ENCODE measurements around the gene KLHL8.

The KLHL8 gene

GRCh38 chr4:87171944-87172343 is 48.5 kb downstream of the KLHL8 start:
- Histone ChIP-seq H4K20me1 (ENCODE audit: insufficient read depth, low read length) (no peaks in the 10 kb centered on the region), H2AFZ (ENCODE audit: low read depth, low read length) (no peak overlapping the region), H3K27ac (ENCODE audit: low read length) (no peak overlapping the region), H3K4me2 (ENCODE audit: low read length) (no peak overlapping the region), H3K79me2 (ENCODE audit: low read length) (no peaks in the 10 kb centered on the region), H3K4me1 (ENCODE audit: low read length) (no peaks in the 10 kb centered on the region), H3K9me3 (ENCODE audit: insufficient read depth, low read length) (no peaks in the 10 kb centered on the region), H3K27me3 (ENCODE audit: low read depth, low read length) (no peaks in the 10 kb centered on the region), H3K4me3 (ENCODE audit: low read length) (no peak overlapping the region), H3K36me3 (replicated peaks; ENCODE audit: low read depth, low read length) (peaks cover 2% of the 10 kb centered on the region), H3K9ac (ENCODE audit: low read length) (no peak overlapping the region)
- TF ChIP-seq, protein P1, sequence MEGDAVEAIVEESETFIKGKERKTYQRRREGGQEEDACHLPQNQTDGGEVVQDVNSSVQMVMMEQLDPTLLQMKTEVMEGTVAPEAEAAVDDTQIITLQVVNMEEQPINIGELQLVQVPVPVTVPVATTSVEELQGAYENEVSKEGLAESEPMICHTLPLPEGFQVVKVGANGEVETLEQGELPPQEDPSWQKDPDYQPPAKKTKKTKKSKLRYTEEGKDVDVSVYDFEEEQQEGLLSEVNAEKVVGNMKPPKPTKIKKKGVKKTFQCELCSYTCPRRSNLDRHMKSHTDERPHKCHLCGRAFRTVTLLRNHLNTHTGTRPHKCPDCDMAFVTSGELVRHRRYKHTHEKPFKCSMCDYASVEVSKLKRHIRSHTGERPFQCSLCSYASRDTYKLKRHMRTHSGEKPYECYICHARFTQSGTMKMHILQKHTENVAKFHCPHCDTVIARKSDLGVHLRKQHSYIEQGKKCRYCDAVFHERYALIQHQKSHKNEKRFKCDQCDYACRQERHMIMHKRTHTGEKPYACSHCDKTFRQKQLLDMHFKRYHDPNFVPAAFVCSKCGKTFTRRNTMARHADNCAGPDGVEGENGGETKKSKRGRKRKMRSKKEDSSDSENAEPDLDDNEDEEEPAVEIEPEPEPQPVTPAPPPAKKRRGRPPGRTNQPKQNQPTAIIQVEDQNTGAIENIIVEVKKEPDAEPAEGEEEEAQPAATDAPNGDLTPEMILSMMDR (IDR thresholded peaks at IDR 0.05; ENCODE audit: low read depth, low read length): no peak
- no peak for TF ChIP-seq EZH2phosphoT487 (IDR thresholded peaks at IDR 0.05; ENCODE audit: low read depth)

DNA sequence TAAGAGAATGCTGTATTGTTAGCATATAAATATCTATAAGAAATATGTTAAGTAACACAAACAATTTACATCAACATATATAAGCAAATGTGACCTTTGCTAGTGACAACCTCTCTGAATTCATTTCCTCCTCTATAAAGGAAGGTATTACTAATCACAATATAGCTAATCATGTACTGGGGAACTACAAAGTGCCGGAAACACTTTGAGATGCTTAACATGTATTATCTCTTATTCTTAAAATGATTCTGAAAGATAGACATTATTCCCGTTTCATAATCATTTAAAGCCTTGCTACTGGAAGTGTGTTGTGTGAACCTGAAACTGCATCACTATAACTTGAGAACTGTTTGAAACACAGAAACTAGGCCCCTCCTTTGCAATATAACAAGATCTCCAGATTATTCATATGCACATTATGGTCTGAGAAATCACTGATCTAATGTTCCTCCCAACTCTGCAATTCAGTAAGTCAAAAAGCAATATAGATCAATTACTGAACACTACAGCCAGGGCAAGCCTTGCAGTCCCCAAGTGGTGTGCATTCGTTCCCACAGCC is 54.0 kb downstream of the KLHL8 start:
- no peaks in the 10 kb centered on the region for H3K9me3 ChIP-seq (ENCODE audit: insufficient read depth, low read length)
- no peak overlapping the region for H3K9ac ChIP-seq (ENCODE audit: low read length)
- H3K27ac ChIP-seq (ENCODE audit: low read length): no peak overlapping the region
- no peak overlapping the region for H3K4me2 ChIP-seq (ENCODE audit: low read length)
- no peaks in the 10 kb centered on the region for H3K27me3 ChIP-seq (ENCODE audit: low read depth, low read length)
- H3K4me3 ChIP-seq (ENCODE audit: low read length): no peak overlapping the region
- TF ChIP-seq, protein P1 (IDR thresholded peaks at IDR 0.05; ENCODE audit: low read depth, low read length): no peak
- TF ChIP-seq EZH2phosphoT487 (IDR thresholded peaks at IDR 0.05; ENCODE audit: low read depth): no peak
- H3K4me1 ChIP-seq (ENCODE audit: low read length): no peaks in the 10 kb centered on the region
- no peak overlapping the region for H2AFZ ChIP-seq (ENCODE audit: low read depth, low read length)
- no peaks in the 10 kb centered on the region for H3K79me2 ChIP-seq (ENCODE audit: low read length)
- H4K20me1 ChIP-seq (ENCODE audit: insufficient read depth, low read length): no peaks in the 10 kb centered on the region
- peaks cover 15% of the 10 kb centered on the region for H3K36me3 ChIP-seq (replicated peaks; ENCODE audit: low read depth, low read length)

GRCh38 chr4:87165892-87166291 is 54.5 kb downstream of the KLHL8 start:
- peaks cover 16% of the 10 kb centered on the region for H3K36me3 ChIP-seq (replicated peaks; ENCODE audit: low read depth, low read length)
- H4K20me1 ChIP-seq (ENCODE audit: insufficient read depth, low read length): no peaks in the 10 kb centered on the region
- H3K4me2 ChIP-seq (ENCODE audit: low read length): no peak overlapping the region
- no peak overlapping the region for H3K4me3 ChIP-seq (ENCODE audit: low read length)
- H2AFZ ChIP-seq (ENCODE audit: low read depth, low read length): no peak overlapping the region
- H3K4me1 ChIP-seq (ENCODE audit: low read length): no peaks in the 10 kb centered on the region
- no peak overlapping the region for H3K27ac ChIP-seq (ENCODE audit: low read length)
- H3K9ac ChIP-seq (ENCODE audit: low read length): no peak overlapping the region
- H3K79me2 ChIP-seq (ENCODE audit: low read length): no peaks in the 10 kb centered on the region
- TF ChIP-seq, protein P1 (IDR thresholded peaks at IDR 0.05; ENCODE audit: low read depth, low read length): no peak
- no peak for TF ChIP-seq EZH2phosphoT487 (IDR thresholded peaks at IDR 0.05; ENCODE audit: low read depth)
- H3K9me3 ChIP-seq (ENCODE audit: insufficient read depth, low read length): no peaks in the 10 kb centered on the region
- no peaks in the 10 kb centered on the region for H3K27me3 ChIP-seq (ENCODE audit: low read depth, low read length)

DNA sequence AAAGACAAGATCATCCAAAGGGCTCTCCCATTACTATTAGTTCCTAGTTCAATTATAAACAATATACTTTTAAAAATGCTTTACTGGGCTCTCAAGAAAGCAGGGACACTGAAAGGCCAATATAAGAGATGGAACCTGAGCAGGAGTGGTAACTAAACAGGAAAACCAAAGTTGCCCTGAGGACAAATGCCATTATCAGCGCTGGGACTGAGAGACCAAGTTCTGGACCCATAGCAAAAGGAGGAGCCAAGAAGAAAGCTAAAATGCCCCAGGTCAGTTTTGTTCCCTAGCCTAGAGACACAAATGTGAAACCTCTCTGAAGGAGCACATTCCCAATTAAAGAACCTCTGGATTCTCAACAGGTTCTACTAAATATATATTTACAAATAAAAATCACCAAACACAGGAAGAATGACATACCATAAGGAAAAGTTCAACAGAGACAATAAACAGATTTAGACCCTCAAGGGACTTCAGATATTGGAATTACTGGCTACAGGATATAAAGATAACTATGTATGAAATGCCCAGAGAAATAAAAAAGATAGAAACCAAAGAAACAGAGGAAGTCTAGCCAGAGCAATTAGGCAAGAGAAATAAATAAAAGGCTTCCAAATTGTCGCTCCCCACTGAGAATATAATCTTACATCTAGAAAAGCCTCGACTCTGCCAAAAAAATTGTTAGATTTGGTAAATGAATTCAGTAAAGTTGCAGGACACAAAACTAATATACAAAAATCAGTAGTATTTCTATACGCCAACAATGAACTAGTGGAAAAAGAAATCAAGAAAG is 67.1 kb downstream of the KLHL8 start:
- H4K20me1 ChIP-seq (ENCODE audit: insufficient read depth, low read length): no peaks in the 10 kb centered on the region
- no peaks in the 10 kb centered on the region for H3K36me3 ChIP-seq (replicated peaks; ENCODE audit: low read depth, low read length)
- no peaks in the 10 kb centered on the region for H3K27me3 ChIP-seq (ENCODE audit: low read depth, low read length)
- TF ChIP-seq, protein P1 (IDR thresholded peaks at IDR 0.05; ENCODE audit: low read depth, low read length): no peak
- no peak for TF ChIP-seq EZH2phosphoT487 (IDR thresholded peaks at IDR 0.05; ENCODE audit: low read depth)
- no peak overlapping the region for H3K4me3 ChIP-seq (ENCODE audit: low read length)
- H3K27ac ChIP-seq (ENCODE audit: low read length): no peak overlapping the region
- H3K9me3 ChIP-seq (ENCODE audit: insufficient read depth, low read length): no peaks in the 10 kb centered on the region
- H3K9ac ChIP-seq (ENCODE audit: low read length): no peak overlapping the region
- H3K4me1 ChIP-seq (ENCODE audit: low read length): no peaks in the 10 kb centered on the region
- no peaks in the 10 kb centered on the region for H3K79me2 ChIP-seq (ENCODE audit: low read length)
- H3K4me2 ChIP-seq (ENCODE audit: low read length): no peak overlapping the region
- H2AFZ ChIP-seq (ENCODE audit: low read depth, low read length): no peak overlapping the region

Data from OCI-LY3 (cell line).